ENCODE results near the gene RBM10.

The RBM10 gene

DNA sequence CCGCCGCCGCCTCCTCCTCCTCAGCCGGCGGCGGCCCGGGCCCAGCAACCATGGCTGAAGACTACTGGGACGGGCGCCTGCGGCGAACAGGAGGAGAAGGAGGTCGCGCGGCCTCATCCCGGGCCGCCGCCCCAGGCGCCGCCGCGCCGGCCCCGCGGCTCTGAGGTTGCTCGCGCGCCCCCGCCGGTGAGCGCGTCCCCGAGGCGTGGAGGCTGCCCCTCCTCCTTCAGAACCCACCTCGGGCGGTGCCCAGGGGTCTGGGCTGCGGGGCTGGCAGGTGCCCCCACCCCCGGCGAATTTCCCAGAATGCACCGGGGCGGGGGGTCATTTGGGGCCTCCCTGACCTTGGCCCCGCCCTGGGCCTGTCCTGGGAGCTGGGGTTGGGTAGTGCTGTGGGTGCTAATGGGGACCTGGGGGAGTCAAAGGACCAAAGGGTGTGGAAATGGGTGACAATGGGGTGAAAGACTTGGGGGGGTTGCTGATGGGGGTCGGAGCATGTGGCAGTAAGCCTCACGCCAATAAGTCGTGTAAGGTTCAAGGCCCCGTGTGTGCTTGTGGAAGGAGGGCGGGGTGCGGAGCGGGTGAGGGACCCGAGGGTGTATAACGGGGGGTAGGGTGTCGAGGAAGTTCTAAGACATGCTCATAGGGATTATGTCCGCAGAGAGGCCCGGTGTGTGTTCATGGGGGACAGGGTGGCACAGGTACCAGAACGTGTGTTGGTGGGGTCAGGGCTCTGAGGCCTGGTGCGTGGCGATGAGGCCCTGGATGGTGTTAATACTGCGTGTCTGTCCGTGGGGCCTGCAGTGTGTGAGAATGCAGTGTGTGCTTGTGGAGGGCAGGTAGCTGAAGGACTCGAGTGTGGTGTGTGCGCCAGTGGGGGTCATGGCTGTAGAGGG lies 74.1 kb downstream of the RBM10 start:
- Histone ChIP-seq H3K4me1 (peaks cover 9% of the 10 kb centered on the region), H2AFZ (peak overlapping the region; percentile 76), H3K27me3 (ENCODE audit: control insufficient read depth, insufficient read depth, low read length) (no peaks in the 10 kb centered on the region), H3K27ac (peak overlapping the region; percentile 99), H3K4me2 (ENCODE audit: low read length) (peak overlapping the region; percentile 80), H3K9ac (peak overlapping the region; percentile 72), H3K79me2 (peaks cover 10% of the 10 kb centered on the region), H3K36me3 (ENCODE audit: control insufficient read depth, insufficient read depth, low read length) (no peaks in the 10 kb centered on the region), H3K4me3 (ENCODE audit: low read depth, low read length) (peak overlapping the region; percentile 74), H3K9me3 (ENCODE audit: control insufficient read depth, low read length) (no peaks in the 10 kb centered on the region)
- TF ChIP-seq, protein P1, sequence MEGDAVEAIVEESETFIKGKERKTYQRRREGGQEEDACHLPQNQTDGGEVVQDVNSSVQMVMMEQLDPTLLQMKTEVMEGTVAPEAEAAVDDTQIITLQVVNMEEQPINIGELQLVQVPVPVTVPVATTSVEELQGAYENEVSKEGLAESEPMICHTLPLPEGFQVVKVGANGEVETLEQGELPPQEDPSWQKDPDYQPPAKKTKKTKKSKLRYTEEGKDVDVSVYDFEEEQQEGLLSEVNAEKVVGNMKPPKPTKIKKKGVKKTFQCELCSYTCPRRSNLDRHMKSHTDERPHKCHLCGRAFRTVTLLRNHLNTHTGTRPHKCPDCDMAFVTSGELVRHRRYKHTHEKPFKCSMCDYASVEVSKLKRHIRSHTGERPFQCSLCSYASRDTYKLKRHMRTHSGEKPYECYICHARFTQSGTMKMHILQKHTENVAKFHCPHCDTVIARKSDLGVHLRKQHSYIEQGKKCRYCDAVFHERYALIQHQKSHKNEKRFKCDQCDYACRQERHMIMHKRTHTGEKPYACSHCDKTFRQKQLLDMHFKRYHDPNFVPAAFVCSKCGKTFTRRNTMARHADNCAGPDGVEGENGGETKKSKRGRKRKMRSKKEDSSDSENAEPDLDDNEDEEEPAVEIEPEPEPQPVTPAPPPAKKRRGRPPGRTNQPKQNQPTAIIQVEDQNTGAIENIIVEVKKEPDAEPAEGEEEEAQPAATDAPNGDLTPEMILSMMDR (IDR thresholded peaks at IDR 0.05), result no peak

DNA sequence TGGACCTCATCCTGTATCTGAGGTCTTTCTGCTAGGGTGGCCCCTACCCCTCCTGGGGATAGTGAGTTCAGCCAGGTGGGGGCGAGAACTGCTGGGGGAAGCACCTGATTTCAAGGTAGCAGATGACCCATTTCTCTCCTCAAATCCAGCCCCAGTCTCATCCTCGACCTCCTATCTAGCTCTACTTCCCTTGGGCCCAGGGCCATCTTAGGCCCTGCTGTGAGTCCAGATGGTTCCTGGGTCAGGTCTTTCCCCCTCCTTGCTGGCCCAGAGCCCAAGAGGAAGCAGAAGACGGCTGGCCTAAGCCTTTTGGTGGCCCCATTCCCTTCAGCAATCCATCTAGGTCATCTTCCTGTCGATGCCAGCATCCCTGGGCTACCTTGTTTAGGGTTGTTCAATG lies 76.7 kb downstream of the RBM10 start:
- peaks cover 9% of the 10 kb centered on the region for H3K4me1 ChIP-seq
- no peaks in the 10 kb centered on the region for H3K36me3 ChIP-seq (ENCODE audit: control insufficient read depth, insufficient read depth, low read length)
- TF ChIP-seq, protein P1 (IDR thresholded peaks at IDR 0.05), result no peak
- no peak overlapping the region for H3K27ac ChIP-seq
- H3K27me3 ChIP-seq (ENCODE audit: control insufficient read depth, insufficient read depth, low read length), result no peaks in the 10 kb centered on the region
- H2AFZ ChIP-seq, result no peak overlapping the region
- peaks cover 10% of the 10 kb centered on the region for H3K79me2 ChIP-seq
- H3K9ac ChIP-seq, result no peak overlapping the region
- H3K9me3 ChIP-seq (ENCODE audit: control insufficient read depth, low read length), result no peaks in the 10 kb centered on the region
- H3K4me3 ChIP-seq (ENCODE audit: low read depth, low read length), result no peak overlapping the region
- H3K4me2 ChIP-seq (ENCODE audit: low read length), result no peak overlapping the region

DNA sequence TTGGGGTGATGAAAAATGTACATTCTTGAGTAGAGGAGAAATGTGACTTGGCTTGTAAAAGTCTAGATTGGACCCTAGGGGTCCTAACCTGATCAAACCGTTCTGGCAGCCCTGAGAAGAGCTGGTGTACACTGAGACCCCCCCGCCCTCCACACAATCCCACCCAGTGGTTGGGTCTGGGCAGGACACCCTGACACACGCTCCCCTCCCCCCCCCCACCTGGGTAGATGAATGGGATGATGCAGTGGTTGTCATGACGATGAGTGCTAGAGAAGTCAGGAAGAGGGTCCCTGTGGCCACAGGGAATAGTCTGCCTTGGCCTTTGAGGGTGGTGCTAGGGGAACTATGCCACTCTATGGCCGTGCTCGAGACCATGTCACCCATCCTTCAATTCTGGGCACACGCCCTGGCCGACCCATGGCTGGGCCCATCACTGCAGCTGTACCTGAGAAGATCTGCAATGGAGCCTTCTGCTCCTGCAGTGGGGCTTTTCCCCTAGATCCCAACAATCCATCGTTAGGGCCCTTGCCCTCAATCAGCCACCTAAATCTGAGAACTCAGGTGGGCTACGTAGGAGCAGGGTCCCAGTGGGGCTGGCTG lies 77.8 kb downstream of the RBM10 start:
- Histone ChIP-seq H3K9me3 (ENCODE audit: control insufficient read depth, low read length) (no peaks in the 10 kb centered on the region), H3K9ac (no peak overlapping the region), H3K79me2 (peaks cover 10% of the 10 kb centered on the region), H3K36me3 (ENCODE audit: control insufficient read depth, insufficient read depth, low read length) (no peaks in the 10 kb centered on the region), H3K27me3 (ENCODE audit: control insufficient read depth, insufficient read depth, low read length) (no peaks in the 10 kb centered on the region), H3K4me3 (ENCODE audit: low read depth, low read length) (no peak overlapping the region), H2AFZ (no peak overlapping the region), H3K4me1 (peaks cover 9% of the 10 kb centered on the region), H3K27ac (no peak overlapping the region), H3K4me2 (ENCODE audit: low read length) (no peak overlapping the region)
- TF ChIP-seq, protein P1 (IDR thresholded peaks at IDR 0.05), result no peak

DNA sequence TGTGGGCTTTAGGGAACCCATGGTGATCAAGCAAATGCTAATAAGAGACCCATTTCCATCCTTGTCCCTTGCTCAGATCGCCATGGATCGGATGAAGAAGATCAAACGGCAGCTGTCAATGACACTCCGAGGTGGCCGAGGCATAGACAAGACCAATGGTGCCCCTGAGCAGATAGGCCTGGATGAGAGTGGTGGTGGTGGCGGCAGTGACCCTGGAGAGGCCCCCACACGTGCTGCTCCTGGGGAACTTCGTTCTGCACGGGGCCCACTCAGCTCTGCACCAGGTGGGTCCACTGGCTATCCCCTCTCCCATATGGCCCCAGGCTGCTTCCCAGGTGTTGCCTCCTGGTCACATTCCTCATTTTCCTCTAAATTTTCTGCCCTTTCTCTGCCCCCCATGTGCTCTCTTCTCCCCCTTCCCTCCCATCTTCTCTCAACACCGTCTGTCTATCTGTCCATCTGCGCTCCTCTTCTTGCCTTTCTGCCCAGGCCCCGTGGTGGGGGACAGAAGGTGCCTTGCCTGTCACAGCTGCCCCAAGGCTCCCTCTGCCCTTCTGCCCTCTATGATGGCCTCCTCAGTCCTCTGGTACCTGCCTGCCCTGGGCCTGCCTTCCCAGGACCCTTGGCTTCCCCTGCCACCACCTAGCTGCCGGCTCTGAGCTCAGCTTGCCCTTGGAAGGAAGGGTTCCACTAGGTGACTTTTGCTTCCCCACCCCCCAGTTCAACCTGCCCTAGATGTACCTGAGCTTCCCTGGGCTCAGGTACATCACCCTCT lies 78.6 kb downstream of the RBM10 start:
- no peak overlapping the region for H3K9ac ChIP-seq
- H3K4me2 ChIP-seq (ENCODE audit: low read length), result no peak overlapping the region
- no peaks in the 10 kb centered on the region for H3K27me3 ChIP-seq (ENCODE audit: control insufficient read depth, insufficient read depth, low read length)
- H3K4me3 ChIP-seq (ENCODE audit: low read depth, low read length), result no peak overlapping the region
- H3K9me3 ChIP-seq (ENCODE audit: control insufficient read depth, low read length), result no peaks in the 10 kb centered on the region
- peaks cover 10% of the 10 kb centered on the region for H3K79me2 ChIP-seq
- H3K27ac ChIP-seq, result no peak overlapping the region
- no peaks in the 10 kb centered on the region for H3K36me3 ChIP-seq (ENCODE audit: control insufficient read depth, insufficient read depth, low read length)
- peaks cover 9% of the 10 kb centered on the region for H3K4me1 ChIP-seq
- no peak overlapping the region for H2AFZ ChIP-seq
- TF ChIP-seq, protein P1 (IDR thresholded peaks at IDR 0.05), result no peak

All from parathyroid adenoma (tissue), 2 donors.